HL-60 (cell line): ENCODE results near the gene RGMA.

Experiments used
- DNase-seq, 2 experiments: peaks; one replicate each; pipeline ENCODE4 v3.0.0-alpha.2; 2010 to 2020; ENCODE audit warnings: low read depth in 1 of 2, low spot score in 1 of 2
- H3K27ac ChIP-seq: fragments of 250-450 bp; sonication (Bioruptor Pico); replicated peaks from 2 replicates; pipeline ENCODE4 v1.5.1; 2020; ENCODE audit warnings: mild to moderate bottlenecking, moderate library complexity
- H3K27me3 ChIP-seq: fragments of 250-450 bp; sonication (Bioruptor Pico); 2 replicates; pipeline ENCODE4 v1.5.1; 2021; ENCODE audit warnings: mild to moderate bottlenecking, moderate library complexity; ENCODE audit not compliant: insufficient read depth, poor library complexity, severe bottlenecking
- H3K4me3 ChIP-seq: replicated peaks from 2 replicates; pipeline ENCODE4 v1.5.1; 2011; ENCODE audit warnings: mild to moderate bottlenecking, control low read depth, low read length; ENCODE audit not compliant: insufficient read depth
- CTCF ChIP-seq: IDR thresholded peaks from one replicate; pipeline ENCODE4 v1.5.1; 2011; ENCODE audit warnings: low read length, control low read depth, inconsistent platforms; ENCODE audit not compliant: insufficient read depth
- GABPA ChIP-seq: IDR thresholded peaks from 2 replicates; pipeline ENCODE4 v1.6.1; 2012; ENCODE audit warnings: low read depth
- POLR2AphosphoS5 ChIP-seq: IDR thresholded peaks from 2 replicates; pipeline ENCODE4 v1.6.1; 2012; ENCODE audit warnings: low read depth
- REST ChIP-seq: IDR thresholded peaks from 2 replicates; pipeline ENCODE4 v1.6.1; 2012; ENCODE audit warnings: low read depth; ENCODE audit not compliant: insufficient replicate concordance
- SPI1 ChIP-seq: IDR thresholded peaks from 2 replicates; pipeline ENCODE4 v1.6.1; 2012; ENCODE audit warnings: low read depth, mild to moderate bottlenecking, borderline replicate concordance

The RGMA gene

GRCh38 chr15:93072411-93073394 lies 16.3 kb downstream of the RGMA start:
- Histone ChIP-seq H3K4me3 (no peak overlapping the region), H3K27me3 (peaks cover 45% of the 10 kb centered on the region), H3K27ac (no peak overlapping the region)
- DNase-seq, result no peak
- TF ChIP-seq CTCF (no peak), SPI1 (no peak), GABPA (no peak), REST (no peak), POLR2AphosphoS5 (no peak)

- Histone ChIP-seq H3K27ac (no peak overlapping the region), H3K27me3 (peaks cover 46% of the 10 kb centered on the region), H3K4me3 (no peak overlapping the region)
- TF ChIP-seq CTCF (no peak), REST (no peak), GABPA (no peak), SPI1 (no peak), POLR2AphosphoS5 (no peak)
- DNase-seq, result no peak
Observed at GRCh38 chr15:93072011-93072410, 17.0 kb downstream of the RGMA start.

- Histone ChIP-seq H3K27me3 (peaks cover 45% of the 10 kb centered on the region), H3K4me3 (no peak overlapping the region), H3K27ac (no peak overlapping the region)
- TF ChIP-seq CTCF (no peak), REST (no peak), GABPA (no peak), POLR2AphosphoS5 (no peak), SPI1 (no peak)
- no peak for DNase-seq
Observed at GRCh38 chr15:93071469-93071936, 17.5 kb downstream of the RGMA start.
